Measurements from ENCODE around the gene PRKCD.

The PRKCD gene

GRCh38 chr3:53236112-53236841 is 75.3 kb downstream of the PRKCD start:
- no peak for DNase-seq

DNA sequence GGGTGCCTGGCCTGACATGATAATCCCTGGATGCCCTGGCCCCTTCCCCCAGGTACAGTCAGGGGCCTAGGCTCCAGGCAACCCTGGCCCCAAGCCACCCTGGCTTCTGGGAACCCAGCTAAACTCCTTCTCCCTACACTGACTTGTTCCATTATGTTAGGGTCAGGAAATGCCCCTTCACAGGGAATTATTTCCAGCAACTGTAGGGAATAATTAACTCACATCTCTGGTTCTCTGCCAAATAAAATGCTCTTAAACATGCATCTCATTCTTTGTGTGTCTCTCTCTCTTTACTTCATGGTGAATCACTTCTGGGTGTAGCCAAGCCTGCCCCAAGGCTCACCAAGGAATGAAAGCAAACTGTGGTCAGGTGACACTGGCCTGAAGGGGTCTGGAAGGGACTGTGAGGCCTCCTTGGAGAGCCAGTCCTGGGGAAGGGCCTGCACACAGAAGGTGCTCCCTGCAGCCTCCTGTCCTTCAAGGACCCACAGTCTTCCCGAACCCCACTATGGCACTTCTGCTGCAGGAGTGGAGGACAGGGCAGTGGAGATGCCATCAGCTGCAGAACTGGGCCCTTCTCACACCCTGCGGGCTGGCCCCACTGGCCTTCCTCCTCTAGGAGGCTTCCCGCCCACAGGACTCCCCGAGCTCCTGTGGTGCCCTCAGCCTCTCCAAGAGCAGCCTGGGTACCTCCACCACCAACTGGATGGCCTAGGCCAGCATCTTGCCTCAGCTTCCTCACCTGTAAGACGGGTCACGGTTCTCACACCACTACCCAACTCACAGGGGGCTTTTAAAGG is 77.2 kb downstream of the PRKCD start:
- DNase-seq, result no peak

- no peak for DNase-seq
Observed at GRCh38 chr3:53238886-53239285, 77.9 kb downstream of the PRKCD start.

DNA sequence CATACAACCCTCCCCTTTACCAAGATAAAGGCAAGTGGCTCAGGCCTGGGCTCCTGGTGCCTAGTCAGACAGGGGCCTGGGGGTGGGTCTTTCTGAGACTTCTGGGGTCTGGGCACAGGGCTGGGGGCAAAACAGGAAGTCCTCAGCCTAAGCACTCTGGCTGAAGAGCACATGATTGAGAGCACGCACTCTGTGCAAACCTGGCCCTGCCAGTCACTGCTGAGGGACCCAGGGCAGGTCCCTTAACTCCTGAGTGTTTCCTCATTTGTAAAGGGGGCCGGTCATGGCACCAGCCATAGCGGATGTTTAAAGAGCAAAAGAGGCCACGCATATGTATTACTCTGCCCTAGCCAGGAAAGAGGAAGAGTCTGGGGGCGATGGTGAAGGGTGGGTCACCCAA is 78.8 kb downstream of the PRKCD start:
- no peak for DNase-seq

DNA sequence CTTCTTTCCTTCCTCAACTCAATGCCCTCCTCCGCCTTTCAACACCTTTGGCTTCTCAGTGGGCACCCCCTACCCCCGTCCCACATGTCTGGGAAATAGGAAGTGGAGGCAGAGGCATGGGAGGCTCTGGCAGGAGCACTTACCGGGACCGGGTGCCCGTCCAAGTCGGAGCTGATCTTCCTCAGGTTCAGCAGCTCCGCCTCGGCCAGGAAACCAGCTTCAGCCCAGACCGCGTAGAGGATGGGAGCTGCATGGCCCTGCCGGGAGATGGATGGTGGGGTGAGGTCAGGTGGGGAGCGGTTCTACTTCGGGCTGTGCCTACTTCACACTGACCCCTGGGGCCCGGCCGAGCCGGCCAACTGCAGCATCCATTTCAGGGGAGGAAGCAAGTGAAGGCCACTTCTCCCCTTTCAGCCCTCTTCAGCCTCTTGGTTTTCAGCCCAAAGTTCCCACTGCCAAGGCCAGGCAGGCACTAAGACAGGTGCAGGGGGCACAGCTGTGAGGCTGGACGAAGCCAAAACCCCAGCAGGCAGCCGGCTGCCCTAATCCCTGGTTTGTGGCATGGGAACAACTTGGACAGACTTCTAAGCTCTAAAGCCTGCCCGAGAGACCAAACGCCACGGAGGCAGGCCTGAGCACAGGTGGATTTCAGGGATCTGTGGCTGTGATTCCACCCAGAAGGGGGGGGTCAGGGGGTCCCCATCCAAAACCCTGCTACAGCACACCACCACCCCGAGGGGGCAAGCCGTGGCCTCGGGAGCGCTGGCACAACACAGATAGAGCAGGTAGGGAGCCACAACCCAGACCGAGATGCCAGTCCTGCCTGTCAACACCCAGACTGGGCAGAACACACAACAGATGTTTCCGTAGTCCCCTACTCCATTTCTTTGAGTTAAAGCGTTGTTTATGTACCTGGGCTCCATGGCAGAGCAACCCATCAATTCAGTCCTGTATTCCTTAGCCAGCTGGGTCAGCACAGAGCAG is 80.3 kb downstream of the PRKCD start:
- no peak for DNase-seq

DNA sequence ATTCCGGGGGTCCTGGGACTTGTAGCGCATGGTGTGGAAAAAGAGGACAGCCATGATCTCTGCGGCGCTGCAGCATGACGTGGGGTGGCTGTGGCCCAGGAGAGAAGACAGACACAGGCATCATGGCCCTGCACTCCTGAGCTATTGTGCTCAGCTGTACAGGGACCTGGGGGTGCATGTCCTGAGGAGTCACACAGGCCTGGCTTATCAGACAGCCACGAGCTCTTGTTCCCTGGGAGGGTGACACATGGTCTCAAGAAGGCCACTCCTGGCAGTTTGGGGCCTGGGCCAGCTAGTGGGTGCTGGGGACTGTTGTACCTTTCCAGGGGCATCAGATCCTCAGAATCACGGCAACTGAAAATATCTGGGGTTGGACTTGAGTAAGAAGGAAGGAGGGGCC is 81.1 kb downstream of the PRKCD start:
- no peak for DNase-seq

Measured in stimulated activated CD4-positive, alpha-beta T cell treated with anti-CD3 and anti-CD28 coated beads, Interleukin-4, amount 100 ng/mL, for 1 hour (primary cell).